Loucy (cell line): ENCODE results near the gene PAM.

Experiments used
- EZH2phosphoT487 ChIP-seq: fragments of 200-600 bp; IDR thresholded peaks from 2 replicates; pipeline ENCODE4 v1.6.1; 2018; ENCODE audit warnings: antibody characterized with exemption, mild to moderate bottlenecking, moderate library complexity, borderline replicate concordance
- TF ChIP-seq, protein P1 (sequence below): fragments of 200-600 bp; sonication (generic); conservative IDR thresholded peaks from 2 replicates; pipeline ENCODE4 v1.5.1; 2014; ENCODE audit warnings: mild to moderate bottlenecking, antibody characterized with exemption, low read length

DNA sequence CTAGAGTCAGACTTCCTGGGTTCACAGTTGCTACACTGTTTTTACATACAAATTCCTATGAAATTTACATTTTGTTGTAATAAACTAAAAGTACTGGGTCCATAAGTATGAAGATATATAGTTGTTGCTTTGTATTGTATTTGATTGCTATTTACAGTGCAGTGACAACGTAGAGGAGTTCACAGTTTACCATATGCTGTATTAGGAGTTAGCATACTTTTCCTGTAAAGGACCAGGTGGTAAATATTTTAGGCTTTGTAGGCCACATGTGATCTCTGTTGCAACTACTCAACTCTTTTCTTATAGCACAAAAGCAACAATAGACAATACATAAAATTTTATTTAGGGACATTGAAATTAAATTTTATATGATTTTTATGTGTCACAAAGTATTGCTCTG is 18.0 kb downstream of the PAM start:
- TF ChIP-seq, protein P1, sequence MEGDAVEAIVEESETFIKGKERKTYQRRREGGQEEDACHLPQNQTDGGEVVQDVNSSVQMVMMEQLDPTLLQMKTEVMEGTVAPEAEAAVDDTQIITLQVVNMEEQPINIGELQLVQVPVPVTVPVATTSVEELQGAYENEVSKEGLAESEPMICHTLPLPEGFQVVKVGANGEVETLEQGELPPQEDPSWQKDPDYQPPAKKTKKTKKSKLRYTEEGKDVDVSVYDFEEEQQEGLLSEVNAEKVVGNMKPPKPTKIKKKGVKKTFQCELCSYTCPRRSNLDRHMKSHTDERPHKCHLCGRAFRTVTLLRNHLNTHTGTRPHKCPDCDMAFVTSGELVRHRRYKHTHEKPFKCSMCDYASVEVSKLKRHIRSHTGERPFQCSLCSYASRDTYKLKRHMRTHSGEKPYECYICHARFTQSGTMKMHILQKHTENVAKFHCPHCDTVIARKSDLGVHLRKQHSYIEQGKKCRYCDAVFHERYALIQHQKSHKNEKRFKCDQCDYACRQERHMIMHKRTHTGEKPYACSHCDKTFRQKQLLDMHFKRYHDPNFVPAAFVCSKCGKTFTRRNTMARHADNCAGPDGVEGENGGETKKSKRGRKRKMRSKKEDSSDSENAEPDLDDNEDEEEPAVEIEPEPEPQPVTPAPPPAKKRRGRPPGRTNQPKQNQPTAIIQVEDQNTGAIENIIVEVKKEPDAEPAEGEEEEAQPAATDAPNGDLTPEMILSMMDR: no peak
- no peak for TF ChIP-seq EZH2phosphoT487
